RPMI7951 (cell line): ENCODE measurements around the gene TBC1D5. TPM values are rescaled to one million over a fixed set of nuclear protein-coding genes. Genes with fewer than 3 reads are reported as not detected.
"Not testable (repeated sequence)": the region's sequence is repeated elsewhere in the genome, so short reads cannot be mapped to it uniquely, and the experiment has no call there.

Source experiments
- DNase-seq: peaks from one replicate; pipeline ENCODE4 v3.0.0-alpha.2; 2012; ENCODE audit warnings: low read depth
- total RNA-seq: library from RNA; depleted of rRNA; stranded (reverse); fragments of >200 nt; shearing (Covaris generic); gene quantifications from 2 replicates; pipeline ENCODE4 v1.2.3, GENCODE V29; 2014; rRNA removed

Gene TBC1D5, protein sequence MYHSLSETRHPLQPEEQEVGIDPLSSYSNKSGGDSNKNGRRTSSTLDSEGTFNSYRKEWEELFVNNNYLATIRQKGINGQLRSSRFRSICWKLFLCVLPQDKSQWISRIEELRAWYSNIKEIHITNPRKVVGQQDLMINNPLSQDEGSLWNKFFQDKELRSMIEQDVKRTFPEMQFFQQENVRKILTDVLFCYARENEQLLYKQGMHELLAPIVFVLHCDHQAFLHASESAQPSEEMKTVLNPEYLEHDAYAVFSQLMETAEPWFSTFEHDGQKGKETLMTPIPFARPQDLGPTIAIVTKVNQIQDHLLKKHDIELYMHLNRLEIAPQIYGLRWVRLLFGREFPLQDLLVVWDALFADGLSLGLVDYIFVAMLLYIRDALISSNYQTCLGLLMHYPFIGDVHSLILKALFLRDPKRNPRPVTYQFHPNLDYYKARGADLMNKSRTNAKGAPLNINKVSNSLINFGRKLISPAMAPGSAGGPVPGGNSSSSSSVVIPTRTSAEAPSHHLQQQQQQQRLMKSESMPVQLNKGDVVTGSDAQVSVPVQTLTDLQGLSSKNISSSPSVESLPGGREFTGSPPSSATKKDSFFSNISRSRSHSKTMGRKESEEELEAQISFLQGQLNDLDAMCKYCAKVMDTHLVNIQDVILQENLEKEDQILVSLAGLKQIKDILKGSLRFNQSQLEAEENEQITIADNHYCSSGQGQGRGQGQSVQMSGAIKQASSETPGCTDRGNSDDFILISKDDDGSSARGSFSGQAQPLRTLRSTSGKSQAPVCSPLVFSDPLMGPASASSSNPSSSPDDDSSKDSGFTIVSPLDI
- total RNA-seq, result 78.2 and 83.3 TPM in 2 replicates

DNA sequence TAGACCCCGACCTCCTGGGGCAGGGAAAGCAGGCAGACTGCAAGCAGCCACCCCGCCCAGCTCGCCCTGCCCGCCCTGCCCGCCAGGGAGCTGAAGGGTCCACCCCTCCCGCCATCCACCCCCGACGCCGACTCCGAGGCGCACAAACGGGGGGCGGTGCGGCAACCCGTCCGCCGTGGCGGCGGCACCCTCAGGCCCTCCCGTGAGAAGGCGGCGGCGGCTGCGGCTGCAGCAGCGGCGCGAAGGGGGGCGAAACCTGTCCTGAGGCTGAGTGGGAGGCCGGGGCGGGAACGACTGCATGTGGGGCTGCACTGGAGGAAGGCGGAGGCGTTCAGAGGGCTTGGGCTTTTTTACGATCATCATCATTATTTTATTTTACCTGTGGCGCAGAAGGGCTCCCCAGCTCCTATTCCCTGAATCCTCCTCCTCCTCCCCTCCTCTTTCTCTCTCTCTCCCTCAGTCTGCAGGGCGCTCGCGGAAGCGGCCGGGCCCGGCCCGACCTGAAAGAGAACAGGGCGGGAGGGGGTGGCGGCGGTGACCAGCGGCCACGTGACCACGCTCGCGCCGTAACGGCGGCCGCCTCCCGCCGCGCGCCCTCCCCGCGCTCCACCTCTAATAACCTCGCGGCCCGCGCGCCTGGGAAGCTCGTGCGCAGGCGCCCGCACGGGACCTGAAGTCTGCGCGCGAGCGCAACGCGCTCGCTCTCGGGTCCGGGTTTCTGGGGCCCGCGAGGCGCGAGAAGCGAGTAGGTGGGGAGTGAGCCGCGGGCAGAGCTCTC, at the start of gene TBC1D5:
TSS of gene TBC1D5 (minus strand) at position 530 of the 778 bp plus-strand sequence. CDS start 234,061 bp downstream, outside the sequence.
- peak; percentile 97 for DNase-seq

DNA sequence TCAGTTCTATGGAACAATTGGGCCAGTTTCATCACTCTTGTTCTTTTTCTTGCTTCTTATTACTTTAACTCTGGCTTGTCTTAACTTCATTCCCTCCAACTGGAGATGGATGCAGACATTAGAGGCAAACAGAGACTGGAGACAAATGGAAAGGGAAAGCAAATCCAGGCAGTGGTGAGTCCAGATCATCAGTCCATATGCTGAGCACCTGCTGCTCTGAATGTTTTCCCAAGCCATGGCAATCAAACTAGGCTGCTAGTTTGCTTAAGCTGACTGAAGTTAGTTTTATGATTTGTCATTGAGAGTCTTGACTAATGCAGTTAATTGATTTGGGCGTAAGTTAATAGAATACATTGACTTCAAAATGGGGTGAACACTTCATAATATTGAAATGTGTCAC, 41.0 kb upstream of the TBC1D5 start:
- no peak for DNase-seq

DNA sequence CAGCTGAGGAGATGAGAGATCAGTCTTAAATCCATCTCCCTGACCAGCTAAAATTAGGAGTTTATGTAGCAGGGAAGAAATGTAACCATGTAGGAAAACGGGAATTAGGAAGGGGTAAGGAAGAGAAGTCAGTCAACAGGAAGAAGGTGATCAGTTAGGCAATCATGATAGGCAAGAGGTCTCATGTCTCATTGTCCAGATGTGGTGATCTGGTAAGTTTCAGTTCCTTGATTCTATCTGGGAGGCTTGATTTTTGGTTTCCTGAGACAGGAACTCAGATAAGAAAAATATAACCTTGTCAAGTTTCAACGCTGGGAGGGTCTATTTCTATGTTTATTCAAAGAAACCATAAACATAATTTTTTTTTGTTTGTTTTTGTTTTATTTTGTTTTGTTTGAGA, 40.3 kb upstream of the TBC1D5 start:
- no peak for DNase-seq

DNA sequence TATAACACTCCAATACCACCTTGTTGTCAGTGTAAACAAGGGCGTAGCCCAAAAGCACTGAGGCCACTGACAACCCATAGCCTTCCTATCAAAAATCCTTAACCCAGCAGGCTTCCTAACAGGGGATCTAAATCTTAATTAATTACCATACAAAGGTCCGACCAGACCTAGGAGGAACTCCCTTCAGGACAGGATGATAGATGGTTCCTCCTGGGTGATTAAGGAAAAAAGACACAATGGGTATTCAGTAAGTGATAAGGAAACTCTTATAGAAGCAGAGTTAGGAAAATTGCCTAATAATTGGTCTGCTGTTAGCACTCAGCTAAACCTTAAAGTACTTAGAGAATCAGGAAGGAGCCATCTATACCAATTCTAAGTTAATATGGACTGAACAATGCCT, 37.9 kb upstream of the TBC1D5 start:
- not testable (repeated sequence) for DNase-seq

DNA sequence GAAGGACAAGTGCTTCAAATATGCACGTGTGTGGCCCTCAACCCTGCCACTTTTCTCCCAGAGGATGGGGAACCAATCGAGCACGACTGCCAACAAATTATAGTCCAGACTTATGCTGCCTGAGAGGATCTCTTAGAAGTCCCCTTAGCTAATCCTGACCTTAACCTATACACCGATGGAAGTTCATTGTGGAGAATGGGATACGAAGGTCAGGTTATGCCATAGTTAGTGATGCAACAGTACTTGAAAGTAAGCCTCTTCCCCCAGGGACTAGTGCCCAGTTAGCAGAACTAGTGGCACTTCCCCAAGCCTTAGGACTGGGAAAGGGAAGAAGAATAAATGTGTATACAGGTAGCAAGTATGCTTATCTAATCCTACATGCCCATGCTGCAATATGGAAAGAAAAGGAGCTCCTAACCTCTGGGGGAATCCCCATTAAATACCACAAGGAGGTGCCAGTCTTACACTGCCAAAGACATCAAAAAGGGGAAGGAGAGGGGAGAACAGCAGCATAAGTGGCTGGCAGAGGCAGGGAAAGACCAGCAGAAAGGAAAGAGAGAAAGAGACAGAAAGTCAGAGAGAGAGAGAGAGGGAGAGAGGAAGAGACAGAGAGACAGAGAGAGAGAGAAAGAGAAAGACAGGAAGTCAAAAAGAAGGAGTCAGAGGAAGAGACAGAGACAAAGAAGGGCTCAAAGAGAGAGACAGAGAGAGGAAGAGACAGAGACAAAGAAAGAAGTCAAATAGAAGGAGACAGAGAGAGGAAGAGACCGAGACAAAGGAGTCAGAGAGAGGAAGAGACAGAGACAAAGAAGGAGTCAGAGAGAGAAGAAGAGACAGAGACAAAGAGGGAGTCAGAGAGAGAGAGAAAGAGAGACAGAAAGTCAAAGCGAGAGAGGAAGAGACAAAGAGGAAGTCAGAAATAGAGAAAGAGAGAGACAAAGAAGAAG, 37.1 kb upstream of the TBC1D5 start:
- DNase-seq, result not testable (repeated sequence)

DNA sequence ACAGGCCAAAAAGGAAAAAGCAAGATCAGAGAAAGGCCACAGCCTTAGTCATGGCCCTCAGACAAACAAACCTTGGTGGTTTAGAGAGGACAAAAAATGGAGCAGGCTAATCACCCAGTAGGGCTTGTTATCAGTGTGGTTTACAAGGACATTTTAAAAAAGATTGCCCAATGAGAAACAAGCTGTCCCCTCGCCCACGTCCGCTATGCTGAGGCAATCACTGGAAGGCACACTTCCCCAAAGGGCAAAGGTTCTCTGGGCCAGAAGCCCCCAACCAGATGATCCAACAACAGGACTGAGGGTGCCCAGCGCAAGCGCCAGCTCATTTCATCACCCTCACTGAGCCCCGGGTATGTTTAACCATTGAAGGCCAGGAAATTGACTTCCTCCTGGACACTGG, 34.9 kb upstream of the TBC1D5 start:
- not testable (repeated sequence) for DNase-seq

DNA sequence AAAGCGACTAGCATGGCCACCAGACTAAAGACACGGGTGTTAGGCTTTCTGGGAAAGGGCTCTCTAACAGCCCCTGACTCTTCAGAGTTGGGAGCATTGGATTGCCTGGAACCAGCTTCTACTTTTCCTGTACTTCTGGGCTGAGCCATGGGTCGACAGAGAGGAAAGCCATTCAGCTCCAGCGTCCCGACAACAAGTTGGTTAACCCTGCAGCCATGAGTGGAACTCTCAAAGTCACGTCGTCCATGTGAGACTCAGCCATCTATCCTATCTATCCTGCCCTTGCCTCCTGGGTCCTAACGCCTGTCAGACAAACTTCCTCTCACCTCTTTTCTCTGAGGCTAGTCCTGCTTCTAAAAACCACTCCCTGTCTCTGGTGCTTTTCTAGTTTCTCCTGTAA, 32.6 kb upstream of the TBC1D5 start:
- no peak for DNase-seq

DNA sequence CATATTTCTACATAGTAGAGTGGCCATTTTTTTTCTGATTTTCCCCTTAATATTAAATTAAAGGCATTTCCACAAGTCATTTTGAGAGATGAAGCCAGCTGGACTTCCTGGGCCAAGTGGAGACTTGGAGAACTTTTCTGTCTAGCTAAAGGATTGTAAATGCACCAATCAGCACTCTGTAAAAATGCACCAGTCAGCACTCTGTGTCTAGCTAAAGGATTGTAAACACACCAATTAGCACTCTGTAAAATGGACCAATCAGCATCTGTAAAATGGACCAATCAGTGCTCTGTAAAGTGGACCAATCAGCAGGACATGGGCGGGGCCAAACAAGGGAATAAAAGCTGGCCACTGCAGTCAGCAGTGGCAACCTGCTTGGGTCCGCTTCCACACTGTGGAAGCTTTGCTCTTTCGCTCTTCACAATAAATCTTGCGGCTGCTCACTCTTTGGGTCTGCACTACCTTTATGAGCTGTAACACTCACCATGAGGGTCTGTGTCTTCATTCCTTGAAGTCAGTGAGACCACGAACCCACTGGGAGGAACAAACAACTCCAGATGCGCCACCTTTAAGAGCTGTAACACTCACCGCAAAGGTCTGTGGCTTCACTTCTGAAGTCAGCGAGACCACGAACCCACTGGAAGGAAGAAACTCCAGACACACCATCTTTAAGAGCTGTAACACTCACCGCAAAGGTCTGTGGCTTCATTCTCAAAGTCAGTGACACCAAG, 31.9 kb upstream of the TBC1D5 start:
- DNase-seq, result not testable (repeated sequence)

DNA sequence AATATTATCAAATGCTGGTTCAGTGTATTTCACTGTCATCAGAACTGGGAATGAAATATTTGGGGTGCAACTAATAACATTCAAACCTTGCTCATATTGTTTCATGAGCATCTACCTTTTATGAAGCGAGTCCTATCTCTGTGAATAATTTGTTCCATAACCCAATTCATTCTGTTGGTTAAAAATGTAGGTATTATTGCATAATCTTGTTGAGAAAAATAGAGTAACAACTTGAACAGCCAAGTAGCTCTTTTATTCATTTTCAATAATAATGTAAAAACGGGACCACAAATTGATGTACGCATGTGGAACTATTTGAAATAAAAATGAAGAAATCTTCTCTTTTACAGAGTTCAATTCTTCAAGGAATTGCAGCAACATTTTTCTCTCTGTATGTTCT, 30.1 kb upstream of the TBC1D5 start:
- no peak for DNase-seq

DNA sequence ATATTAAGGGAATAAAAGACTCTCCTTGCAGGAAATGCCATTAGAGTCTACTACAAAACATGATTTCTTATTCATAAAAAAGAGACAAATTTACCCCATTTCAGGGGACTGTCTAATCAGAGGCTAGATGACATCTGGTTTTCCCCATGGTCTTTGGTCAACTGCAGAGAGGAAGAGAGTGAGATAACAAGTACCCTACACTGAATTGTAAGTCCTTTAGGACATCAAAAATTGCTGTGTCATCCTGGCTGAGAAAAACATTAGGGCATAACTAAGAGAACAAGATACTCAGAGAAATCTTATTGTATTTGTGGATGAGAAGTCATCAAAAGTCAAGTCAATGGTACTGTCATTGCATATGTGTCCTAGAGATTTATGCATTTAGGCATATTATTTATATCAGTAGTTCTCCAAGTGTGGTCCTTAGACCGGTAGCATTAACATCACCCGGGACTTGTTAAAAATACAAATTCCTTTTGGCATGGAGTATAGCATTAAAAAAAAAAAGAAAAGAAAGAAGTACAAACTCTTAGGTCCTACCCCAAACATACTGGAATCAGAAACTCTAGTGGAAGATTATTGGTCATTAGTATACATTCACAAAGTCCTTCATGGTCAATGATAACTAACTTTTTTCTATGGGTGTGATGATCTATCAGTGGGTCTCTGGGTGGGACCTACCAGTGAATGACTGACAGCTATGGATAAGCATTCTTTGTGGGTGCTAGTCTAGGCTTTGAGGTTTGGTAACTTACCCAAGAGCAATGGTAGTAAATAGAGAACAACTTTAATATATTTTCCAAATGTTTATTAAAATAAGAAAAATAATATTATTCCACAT, 29.0 kb upstream of the TBC1D5 start:
- DNase-seq, result no peak

DNA sequence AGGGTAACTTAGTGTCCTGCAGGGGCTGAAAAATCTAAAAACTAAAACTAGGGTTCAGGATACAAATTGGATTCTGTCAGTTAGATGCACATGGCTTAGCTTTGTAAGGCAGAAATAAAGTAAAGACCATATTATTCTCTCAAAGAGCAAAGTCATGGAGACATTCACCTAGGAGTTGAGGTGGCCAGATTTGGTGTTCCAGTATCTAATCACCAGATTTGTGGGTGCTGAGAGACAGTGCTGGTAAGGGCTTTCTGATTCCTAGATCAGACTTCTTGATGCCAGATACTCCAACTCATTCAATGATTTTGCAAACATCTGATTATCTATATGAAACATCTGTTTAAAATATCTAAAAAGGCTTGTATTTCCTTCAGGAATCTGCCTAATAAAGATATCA, 28.3 kb upstream of the TBC1D5 start:
- DNase-seq, result no peak

DNA sequence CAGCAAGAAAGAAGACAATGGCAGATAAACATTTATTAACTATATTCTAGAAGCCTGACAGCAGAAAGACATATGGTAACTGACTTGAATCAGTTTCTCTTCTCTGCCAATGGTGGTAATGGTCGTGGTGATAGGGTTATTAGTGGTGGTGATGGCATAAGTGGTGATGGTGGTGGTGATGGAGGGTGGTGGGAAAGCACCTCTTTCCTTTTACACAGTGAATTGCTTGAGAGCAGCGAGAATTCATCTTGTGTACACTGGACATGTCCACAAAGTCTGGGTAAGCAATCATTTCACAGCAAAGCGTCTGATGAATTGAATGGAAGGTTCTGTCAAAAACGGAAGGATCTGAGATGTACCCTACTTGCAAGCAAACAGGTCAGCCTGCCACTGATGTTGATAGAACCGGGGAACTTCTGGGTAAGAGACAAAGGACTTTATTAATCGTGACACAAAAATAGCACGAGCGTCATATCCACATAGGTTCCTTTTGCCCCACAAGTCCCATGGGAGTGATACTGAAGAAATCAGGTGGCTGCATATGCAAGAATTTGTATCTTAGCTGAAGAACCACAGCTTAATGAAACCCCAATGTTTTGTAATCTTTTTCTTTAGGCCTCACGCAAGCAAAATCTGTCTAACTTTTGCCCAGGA, 23.5 kb upstream of the TBC1D5 start:
- no peak for DNase-seq

DNA sequence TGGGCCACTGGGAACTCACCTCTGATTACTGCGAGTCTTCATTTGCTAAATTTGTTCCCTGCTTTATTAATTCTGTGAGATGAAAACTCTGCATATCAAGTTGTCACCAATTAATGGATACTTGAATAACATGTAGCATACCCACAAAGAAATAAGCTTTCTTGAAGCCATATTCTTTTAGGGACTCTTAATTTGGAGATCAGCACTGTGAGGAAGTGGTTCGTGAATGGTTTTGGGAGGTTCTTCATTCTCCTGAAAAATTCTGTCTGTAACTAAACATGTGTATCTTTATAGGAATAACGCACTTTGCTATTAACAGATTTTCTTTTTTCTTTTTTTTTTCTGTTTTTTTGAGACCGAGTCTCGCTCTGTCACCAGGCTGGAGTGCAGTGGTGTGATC, 19.1 kb upstream of the TBC1D5 start:
- no peak for DNase-seq

DNA sequence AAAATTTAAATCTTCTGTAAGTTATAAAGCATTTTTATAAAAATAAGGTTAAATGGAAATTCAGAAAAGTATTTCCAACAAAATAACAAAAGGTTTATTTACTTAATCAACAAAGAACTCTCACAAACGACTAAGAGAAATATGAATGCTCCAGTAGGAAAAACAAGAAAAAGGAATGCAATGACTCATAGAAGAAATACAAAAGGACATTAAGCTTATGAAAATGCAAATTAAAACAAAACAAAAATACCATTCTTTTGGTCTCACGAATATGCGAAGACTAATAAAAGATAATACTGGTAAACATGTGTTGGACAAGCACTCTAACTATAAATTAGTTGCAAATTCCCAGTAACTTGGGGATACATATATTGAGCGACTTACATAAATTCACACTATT, 17.5 kb upstream of the TBC1D5 start:
- DNase-seq, result no peak

DNA sequence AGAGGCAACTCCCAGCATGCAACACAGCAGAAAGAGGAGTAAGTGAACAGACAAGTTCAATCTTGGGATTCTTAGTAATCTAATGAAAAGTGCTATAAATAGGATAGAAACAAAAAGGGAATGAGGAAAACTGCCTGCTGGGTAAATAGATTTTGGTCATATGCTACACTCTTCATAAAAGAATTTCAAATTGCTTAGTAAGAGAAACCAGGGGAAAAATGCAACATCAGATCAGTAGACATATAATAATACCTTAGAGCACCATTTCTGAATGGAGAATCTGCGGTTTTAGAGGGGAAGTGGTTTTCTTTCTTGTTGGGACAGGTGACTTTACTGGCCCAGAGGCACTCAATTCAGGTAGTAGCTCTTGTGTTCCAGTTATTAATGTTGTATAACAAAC, 13.4 kb upstream of the TBC1D5 start:
- DNase-seq, result no peak

DNA sequence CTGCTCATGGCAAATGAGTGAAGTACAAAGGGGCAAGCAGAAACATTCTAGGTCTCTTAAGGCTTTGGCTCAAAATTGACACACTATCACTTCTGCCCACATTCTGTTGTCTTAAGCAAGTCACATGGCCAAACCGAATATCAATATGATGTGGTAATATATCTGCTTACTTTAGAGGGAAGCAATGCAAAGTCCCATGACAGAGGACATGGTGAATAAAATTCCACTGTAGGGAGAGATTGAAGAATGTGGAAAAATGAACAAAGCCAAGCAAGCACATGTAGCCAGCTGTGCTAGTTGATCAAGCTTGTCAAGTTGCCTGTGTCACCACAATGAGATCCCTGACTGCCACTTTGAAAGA, 11.2 kb upstream of the TBC1D5 start:
- DNase-seq, result no peak

DNA sequence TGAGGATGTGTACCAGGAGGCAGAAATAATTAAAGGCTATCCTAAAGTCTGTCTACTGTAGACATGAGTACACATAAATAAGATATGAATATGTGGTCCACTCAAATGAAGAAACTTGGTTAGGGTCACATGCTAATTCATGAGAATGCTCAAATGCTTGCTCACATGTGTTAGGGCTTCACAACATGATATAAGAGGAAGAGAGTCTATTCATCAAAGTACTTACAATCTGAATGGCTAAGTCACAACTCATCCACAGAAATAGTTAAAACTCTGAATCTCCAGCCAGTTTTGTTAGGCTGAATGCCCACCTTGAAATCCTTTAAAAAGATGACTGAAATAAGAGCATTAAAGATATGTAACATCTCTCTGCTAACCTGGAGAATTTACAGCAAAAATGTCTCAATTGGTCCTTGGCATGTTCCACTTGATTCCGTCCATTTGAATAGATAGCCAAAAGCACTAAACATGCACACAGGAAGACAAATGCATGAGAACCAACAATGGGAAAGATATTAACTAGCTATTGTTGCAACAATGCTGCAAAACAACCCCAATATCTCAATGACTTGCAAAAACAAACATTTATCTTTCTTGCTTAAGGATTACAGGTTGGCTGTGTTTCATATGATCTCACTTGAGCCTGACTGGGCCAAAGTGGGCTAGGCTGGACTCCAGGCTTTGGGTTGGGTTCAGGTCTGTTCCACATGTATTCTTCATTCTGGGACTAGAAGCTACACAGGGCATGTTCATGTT, 10.6 kb upstream of the TBC1D5 start:
- DNase-seq, result no peak

DNA sequence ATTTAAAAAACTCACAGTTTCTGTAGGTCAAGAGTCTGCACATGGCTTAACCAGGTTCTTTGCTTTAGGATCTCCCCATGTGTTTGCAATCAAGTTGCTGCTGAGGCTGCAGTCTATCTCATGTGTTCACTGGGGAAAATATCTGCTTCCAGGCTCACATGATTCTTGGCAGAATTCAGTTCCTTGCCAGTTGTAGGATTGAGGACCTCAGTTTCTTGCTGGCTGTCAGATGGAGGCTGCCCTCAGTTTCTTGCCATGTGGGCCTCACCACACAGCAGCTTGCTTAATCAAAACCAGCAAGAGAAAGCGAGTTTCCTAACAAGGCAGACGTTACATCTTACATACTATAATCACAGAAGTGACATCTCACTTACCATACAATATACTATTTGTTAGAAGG, 10.0 kb upstream of the TBC1D5 start:
- no peak for DNase-seq
